Adrenal gland (tissue), 5 donors: ENCODE measurements around the gene BEST1.

ENCODE experiments used
- POLR2A ChIP-seq, 2 donors: fragments of 450-650 bp; IDR thresholded peaks; one replicate each; pipeline ENCODE4 v1.6.1; 2017; ENCODE audit warnings: antibody characterized with exemption in 2 of 2, mild to moderate bottlenecking in 2 of 2, moderate library complexity in 1 of 2
- TF ChIP-seq, protein P1 (sequence below), 6 experiments: fragments of 450-650 bp in 4 of 6; fragments of 200-600 bp in 2 of 6; sonication (generic) in 1 of 6; IDR thresholded peaks; 1 replicate in 5 of 6; 2 replicates in 1 of 6; pipeline versions ENCODE4 v1.5.1 to v1.8.0; 2016 to 2021; ENCODE audit warnings: antibody characterized with exemption in 6 of 6, mild to moderate bottlenecking in 2 of 6, moderate library complexity in 1 of 6
- donor health status: DM: no; HTN: no; CAD: no.

DNA sequence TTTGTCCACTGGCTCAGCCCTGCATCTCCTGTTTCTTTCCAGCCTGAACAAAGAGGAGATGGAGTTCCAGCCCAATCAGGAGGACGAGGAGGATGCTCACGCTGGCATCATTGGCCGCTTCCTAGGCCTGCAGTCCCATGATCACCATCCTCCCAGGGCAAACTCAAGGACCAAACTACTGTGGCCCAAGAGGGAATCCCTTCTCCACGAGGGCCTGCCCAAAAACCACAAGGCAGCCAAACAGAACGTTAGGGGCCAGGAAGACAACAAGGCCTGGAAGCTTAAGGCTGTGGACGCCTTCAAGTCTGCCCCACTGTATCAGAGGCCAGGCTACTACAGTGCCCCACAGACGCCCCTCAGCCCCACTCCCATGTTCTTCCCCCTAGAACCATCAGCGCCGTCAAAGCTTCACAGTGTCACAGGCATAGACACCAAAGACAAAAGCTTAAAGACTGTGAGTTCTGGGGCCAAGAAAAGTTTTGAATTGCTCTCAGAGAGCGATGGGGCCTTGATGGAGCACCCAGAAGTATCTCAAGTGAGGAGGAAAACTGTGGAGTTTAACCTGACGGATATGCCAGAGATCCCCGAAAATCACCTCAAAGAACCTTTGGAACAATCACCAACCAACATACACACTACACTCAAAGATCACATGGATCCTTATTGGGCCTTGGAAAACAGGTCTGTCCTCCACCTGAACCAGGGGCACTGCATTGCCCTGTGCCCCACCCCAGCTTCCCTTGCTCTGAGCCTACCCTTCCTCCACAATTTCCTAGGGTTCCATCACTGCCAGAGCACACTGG is 12.3 kb downstream of the BEST1 start:
- TF ChIP-seq, protein P1, sequence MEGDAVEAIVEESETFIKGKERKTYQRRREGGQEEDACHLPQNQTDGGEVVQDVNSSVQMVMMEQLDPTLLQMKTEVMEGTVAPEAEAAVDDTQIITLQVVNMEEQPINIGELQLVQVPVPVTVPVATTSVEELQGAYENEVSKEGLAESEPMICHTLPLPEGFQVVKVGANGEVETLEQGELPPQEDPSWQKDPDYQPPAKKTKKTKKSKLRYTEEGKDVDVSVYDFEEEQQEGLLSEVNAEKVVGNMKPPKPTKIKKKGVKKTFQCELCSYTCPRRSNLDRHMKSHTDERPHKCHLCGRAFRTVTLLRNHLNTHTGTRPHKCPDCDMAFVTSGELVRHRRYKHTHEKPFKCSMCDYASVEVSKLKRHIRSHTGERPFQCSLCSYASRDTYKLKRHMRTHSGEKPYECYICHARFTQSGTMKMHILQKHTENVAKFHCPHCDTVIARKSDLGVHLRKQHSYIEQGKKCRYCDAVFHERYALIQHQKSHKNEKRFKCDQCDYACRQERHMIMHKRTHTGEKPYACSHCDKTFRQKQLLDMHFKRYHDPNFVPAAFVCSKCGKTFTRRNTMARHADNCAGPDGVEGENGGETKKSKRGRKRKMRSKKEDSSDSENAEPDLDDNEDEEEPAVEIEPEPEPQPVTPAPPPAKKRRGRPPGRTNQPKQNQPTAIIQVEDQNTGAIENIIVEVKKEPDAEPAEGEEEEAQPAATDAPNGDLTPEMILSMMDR (IDR thresholded peaks at IDR 0.05) = peak in 1 of 6 experiments; percentile 6
- peak in 1 of 2 donors; percentile 17 for TF ChIP-seq POLR2A (IDR thresholded peaks at IDR 0.05)
